ENCODE data around the gene LGR4. TPM values are rescaled to one million over a fixed set of nuclear protein-coding genes. Genes with fewer than 3 reads are reported as not detected.

LGR4 gene
- total and polyA plus RNA-seq, 12 donors = 7.3 to 90.4 (median 38.6) TPM

- peak in 3 of 7 donors; percentile 38 to 53 (median 50) for DNase-seq
- no peak overlapping the region for H3K4me3 ChIP-seq
- intact Hi-C loops (cut with DNase I) = loop anchor here in 1 of 2 donors (10.0 kb wide), 1 partner anchor 72 kb away; no protein-coding TSS in a partner anchor
- no peak for TF ChIP-seq CTCF (IDR thresholded peaks at IDR 0.05)
- TF ChIP-seq POLR2A (IDR thresholded peaks at IDR 0.05) = peak in 1 of 2 donors; percentile 22
- WGBS, 4 donors = 34 to 43% (median 38%) methylated on average over 4 of the region's 4 CpGs
- no peaks in the 10 kb centered on the region for H3K27me3 ChIP-seq
- no peaks in the 10 kb centered on the region for H3K36me3 ChIP-seq (replicated peaks in 1 of 2)
- H3K4me1 ChIP-seq (replicated peaks in 1 of 2) = peaks cover 38 to 60% of the 10 kb centered on the region in 2 donors
- peak overlapping the region; percentile 51 to 75 (median 58) for H3K27ac ChIP-seq
- no peaks in the 10 kb centered on the region for H3K9me3 ChIP-seq (replicated peaks in 1 of 3)
These were observed 80.1 kb downstream of the LGR4 start for GRCh38 chr11:27392278-27393114.

GRCh38 chr11:27391331-27392015, 81.1 kb downstream of the LGR4 start:
- TF ChIP-seq POLR2A (IDR thresholded peaks at IDR 0.05) (no peak), CTCF (IDR thresholded peaks at IDR 0.05) (no peak)
- no peak overlapping the region for H3K4me3 ChIP-seq
- no peaks in the 10 kb centered on the region for H3K36me3 ChIP-seq (replicated peaks in 1 of 2)
- no peaks in the 10 kb centered on the region for H3K9me3 ChIP-seq (replicated peaks in 1 of 3)
- intact Hi-C loops (cut with DNase I) = loop anchor here in 1 of 2 donors (10.0 kb wide), 1 partner anchor 73 kb away; no protein-coding TSS in a partner anchor
- DNase-seq = peak in 1 of 7 donors; percentile 19
- peaks cover 38 to 60% of the 10 kb centered on the region in 2 donors for H3K4me1 ChIP-seq (replicated peaks in 1 of 2)
- WGBS, 4 donors = 66 to 76% (median 68%) methylated on average over 5 of the region's 5 CpGs
- H3K27ac ChIP-seq = peak overlapping the region; percentile 51 to 75 (median 58)
- no peaks in the 10 kb centered on the region for H3K27me3 ChIP-seq

GRCh38 chr11:27390318-27391295, 82.0 kb downstream of the LGR4 start:
- intact Hi-C loops (cut with DNase I) = loop anchor here in 1 of 2 donors (10.0 kb wide), 1 partner anchor 74 kb away; no protein-coding TSS in a partner anchor
- H3K36me3 ChIP-seq (replicated peaks in 1 of 2) = no peaks in the 10 kb centered on the region
- 82 to 86% (median 84%) methylated on average over 6 of the region's 6 CpGs for WGBS, 4 donors
- TF ChIP-seq CTCF (IDR thresholded peaks at IDR 0.05) (no peak), POLR2A (IDR thresholded peaks at IDR 0.05) (no peak)
- H3K27me3 ChIP-seq = no peaks in the 10 kb centered on the region
- H3K4me1 ChIP-seq (replicated peaks in 1 of 2) = peaks cover 37 to 59% of the 10 kb centered on the region in 2 donors
- no peaks in the 10 kb centered on the region for H3K9me3 ChIP-seq (replicated peaks in 1 of 3)
- H3K4me3 ChIP-seq = no peak overlapping the region
- no peak for DNase-seq
- peak overlapping the region in 3 of 5 donors; percentile 47 to 58 (median 51) for H3K27ac ChIP-seq
